ENCODE data around the gene CCDC81. TPM values are rescaled to one million over a fixed set of nuclear protein-coding genes. Genes with fewer than 3 reads are reported as not detected.

Gene CCDC81
- total and polyA plus RNA-seq, 2 of the 13 experiments (the other 11 are each of a cell fraction or from before 2014, with no cell fraction given) = 0.15 to 0.22 TPM

- H3K4me2 ChIP-seq (ENCODE audit: low read depth, low read length) = no peak overlapping the region
- WGBS (ENCODE audit: low lambda C conversion rate) = 95% methylated on average over 1 of the region's 1 CpG
- no peak overlapping the region for H2AFZ ChIP-seq (ENCODE audit: low read length)
- ATAC-seq (no peak), FAIRE-seq (no peak), DNase-seq (ENCODE audit: low spot score) (no peak)
- no peak overlapping the region for H3K4me3 ChIP-seq (replicated peaks in 1 of 3; ENCODE audit: insufficient read depth in 1 of 3, low read depth in 2 of 3, low read length in 3 of 3)
- no peaks in the 10 kb centered on the region for H3K36me3 ChIP-seq (replicated peaks in 1 of 2; ENCODE audit: control insufficient read depth in 1 of 2, insufficient read depth in 2 of 2, low read length in 2 of 2)
- H3K4me1 ChIP-seq (ENCODE audit: insufficient read depth, low read length) = peaks cover 17% of the 10 kb centered on the region
- no peaks in the 10 kb centered on the region for H3K27me3 ChIP-seq (ENCODE audit: control insufficient read depth in 1 of 2, insufficient read depth in 2 of 2, low read length in 2 of 2)
- H3K79me2 ChIP-seq (ENCODE audit: insufficient read depth, low read length) = no peaks in the 10 kb centered on the region
- no peak overlapping the region for H3K9ac ChIP-seq (ENCODE audit: insufficient read depth, low read depth, low read length)
- ChIA-PET CTCF (ENCODE audit: low intra/inter-chr PET ratio, low total read pairs) (no interaction called here), POLR2A (interaction anchor here (1.2 kb wide), 1 partner anchor 16 kb away, joined by 6 read pairs; no protein-coding TSS in a partner anchor)
- H4K20me1 ChIP-seq (ENCODE audit: insufficient read depth, low read length) = no peaks in the 10 kb centered on the region
- no TSS peak for BruUV-seq (replicated peaks)
- H3K27ac ChIP-seq (ENCODE audit: extremely low read length, insufficient read depth, low read length) = no peak overlapping the region
- TF ChIP-seq TFAP4 (IDR thresholded peaks at IDR 0.05; ENCODE audit: borderline replicate concordance, low read depth) (no peak), EZH2 (conservative IDR thresholded peaks at IDR 0.05; ENCODE audit: low read depth, low read length) (no peak), CHCHD3 (CRISPR knock-in tag; IDR thresholded peaks at IDR 0.05) (no peak), ETV5 (CRISPR knock-in tag; IDR thresholded peaks at IDR 0.05; ENCODE audit: borderline replicate concordance) (no peak), HNRNPLL (IDR thresholded peaks at IDR 0.05; ENCODE audit: low read depth, low read length, poor library complexity, severe bottlenecking) (no peak)
- no peaks in the 10 kb centered on the region for H3K9me3 ChIP-seq (ENCODE audit: low read length)
- intact Hi-C loops (cut with micrococcal nuclease; ENCODE audit: unreplicated experiment) (no loop called here), in situ Hi-C loops (cut with HindIII; ENCODE audit: extremely low pct_ligation_motif_present, low pct_unique_long_range_greater_than_20kb) (no loop called here)
Observed at GRCh38 chr11:86468169-86468568, 93.5 kb downstream of the CCDC81 start.

GRCh38 chr11:86469491-86470388, 95.1 kb downstream of the CCDC81 start:
- 10% methylated on average over 5 of the region's 5 CpGs for WGBS (ENCODE audit: low lambda C conversion rate)
- POLR2A ChIA-PET = interaction anchor here (0.6 to 1.6 kb wide), 4 partner anchors 8 to 15 kb away, joined by 3 to 11 read pairs (median 4); no protein-coding TSS in a partner anchor
- Histone ChIP-seq H3K4me1 (ENCODE audit: insufficient read depth, low read length) (peaks cover 17% of the 10 kb centered on the region), H3K79me2 (ENCODE audit: insufficient read depth, low read length) (no peaks in the 10 kb centered on the region), H2AFZ (ENCODE audit: low read length) (no peak overlapping the region), H3K9ac (ENCODE audit: insufficient read depth, low read depth, low read length) (no peak overlapping the region), H4K20me1 (ENCODE audit: insufficient read depth, low read length) (no peaks in the 10 kb centered on the region), H3K9me3 (ENCODE audit: low read length) (no peaks in the 10 kb centered on the region), H3K27ac (ENCODE audit: extremely low read length, insufficient read depth, low read length) (no peak overlapping the region), H3K4me3 (replicated peaks in 1 of 3; ENCODE audit: insufficient read depth in 1 of 3, low read depth in 2 of 3, low read length in 3 of 3) (no peak overlapping the region), H3K4me2 (ENCODE audit: low read depth, low read length) (peak overlapping the region; percentile 16), H3K27me3 (ENCODE audit: control insufficient read depth in 1 of 2, insufficient read depth in 2 of 2, low read length in 2 of 2) (no peaks in the 10 kb centered on the region), H3K36me3 (replicated peaks in 1 of 2; ENCODE audit: control insufficient read depth in 1 of 2, insufficient read depth in 2 of 2, low read length in 2 of 2) (no peaks in the 10 kb centered on the region)
- ATAC-seq (peak; percentile 66), FAIRE-seq (no peak), DNase-seq (ENCODE audit: low spot score) (peak; percentile 83)
- intact Hi-C loops (cut with micrococcal nuclease; ENCODE audit: unreplicated experiment) = no loop called here
- CTCF ChIA-PET (ENCODE audit: low intra/inter-chr PET ratio, low total read pairs) = interaction anchor here (0.7 kb wide), 2 partner anchors 14 to 102 kb away, joined by 3 read pairs; no protein-coding TSS in a partner anchor
- no TSS peak for BruUV-seq (replicated peaks)
- in situ Hi-C loops (cut with HindIII; ENCODE audit: extremely low pct_ligation_motif_present, low pct_unique_long_range_greater_than_20kb) = no loop called here
- peak; percentile 22; the same call in 1 of the 2 replicates for TF ChIP-seq BCL6 (CRISPR knock-in tag; IDR thresholded peaks at IDR 0.05)
- TF ChIP-seq ZNF232 (CRISPR knock-in tag; IDR thresholded peaks at IDR 0.05; ENCODE audit: borderline replicate concordance) = no peak
- TF ChIP-seq FOSL2 (CRISPR knock-in tag; IDR thresholded peaks at IDR 0.05) = 0 out of 2 replicates have a peak, but pooled peaks have one; percentile 30
- TF ChIP-seq NR2F2 (IDR thresholded peaks at IDR 0.05; ENCODE audit: borderline replicate concordance, low read depth) = peak; percentile 64; the same call in 1 of the 2 replicates
- no peak for TF ChIP-seq SOX13 (IDR thresholded peaks at IDR 0.05)
- TF ChIP-seq SOX13 (CRISPR knock-in tag; conservative IDR thresholded peaks at IDR 0.05 in 1 of 2, IDR thresholded peaks at IDR 0.05 in 1 of 2) = peak in 1 of 2 experiments; percentile 18; a peak in 1 of 4 replicates
- TF ChIP-seq EP300 (IDR thresholded peaks at IDR 0.05; ENCODE audit: low read depth in 2 of 2, low read length in 2 of 2) = 0 out of 4 replicates have a peak, but pooled peaks of 1 of the 2 experiments have one; percentile 10
- no peak for TF ChIP-seq EP300 (CRISPR knock-in tag; IDR thresholded peaks at IDR 0.05; ENCODE audit: borderline replicate concordance)
- peak in 1 of 2 experiments; percentile 51; a peak in 1 of 4 replicates for TF ChIP-seq NR2F1 (CRISPR knock-in tag; IDR thresholded peaks at IDR 0.05)
- TF ChIP-seq ZNF3 (CRISPR knock-in tag; IDR thresholded peaks at IDR 0.05) = peak; percentile 44; the same call in 1 of the 2 replicates
- no peak for TF ChIP-seq RELA (CRISPR knock-in tag; IDR thresholded peaks at IDR 0.05)
- 0 out of 2 replicates have a peak, but pooled peaks have one; percentile 31 for TF ChIP-seq RARA (CRISPR knock-in tag; IDR thresholded peaks at IDR 0.05)
